ENCODE results near the gene EEF1AKMT3. TPM values are rescaled to one million over a fixed set of nuclear protein-coding genes. Genes with fewer than 3 reads are reported as not detected.

EEF1AKMT3 gene
- total and polyA plus RNA-seq, 2 of the 4 experiments (the other 2 are of a cell fraction) = 3.2 to 8.1 TPM

DNA sequence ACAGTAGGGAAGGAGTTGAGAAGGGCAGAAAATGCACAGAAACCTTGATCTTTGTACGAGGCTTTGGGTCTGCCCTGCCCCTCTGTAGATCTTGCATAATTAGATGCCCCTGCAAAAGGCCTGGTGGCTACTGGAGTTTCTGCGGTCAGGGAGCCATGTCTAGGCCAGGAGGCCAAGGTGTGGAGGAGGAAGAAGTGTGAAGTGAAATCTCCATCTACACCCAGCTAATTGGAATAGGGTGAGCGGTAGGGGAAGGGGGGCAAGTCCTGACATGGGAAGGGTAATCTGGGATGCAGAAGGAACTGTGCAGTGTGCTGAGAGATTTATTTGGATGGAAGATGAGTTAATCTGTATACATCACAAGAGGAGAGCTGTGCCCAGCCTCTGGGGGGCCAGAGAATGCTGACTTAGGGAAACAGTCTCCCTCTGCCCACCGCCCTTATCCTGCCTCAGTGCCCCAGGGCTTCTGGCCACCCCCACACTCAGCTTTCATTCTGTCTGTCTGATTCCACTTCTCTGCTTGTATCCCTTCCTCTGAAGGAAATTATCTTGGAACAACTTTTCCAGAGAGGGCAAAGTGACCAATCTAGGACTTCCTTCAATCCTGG is 10.9 kb upstream of the EEF1AKMT3 start:
- intact Hi-C loops (cut with micrococcal nuclease) (no loop called here), dilution Hi-C loops (cut with HindIII; ENCODE audit: low sequenced_read_pairs, unreplicated experiment) (no loop called here), in situ Hi-C loops (cut with MboI; ENCODE audit: low sequenced_read_pairs) (no loop called here)
- POLR2A ChIA-PET (ENCODE audit: unreplicated experiment) = no interaction called here
- DNase-seq (no peak), ATAC-seq (ENCODE audit: low read depth) (no peak)
- Histone ChIP-seq H2AK5ac (ENCODE audit: low read depth, low read length) (no peak overlapping the region), H2BK5ac (ENCODE audit: low read depth, low read length, poor library complexity, severe bottlenecking) (no peak overlapping the region), H4K5ac (ENCODE audit: low read depth, low read length) (no peak overlapping the region), H2BK120ac (ENCODE audit: low read depth, low read length) (no peak overlapping the region), H3K9ac (ENCODE audit: low read depth, low read length) (no peak overlapping the region), H3K27ac (ENCODE audit: insufficient read depth, low read length) (no peak overlapping the region), H2BK20ac (ENCODE audit: low read depth, low read length) (no peak overlapping the region), H2AK9ac (replicated peaks; ENCODE audit: low read depth, low read length, poor library complexity) (no peak overlapping the region), H4K8ac (ENCODE audit: low read depth in 2 of 2, low read length in 2 of 2) (no peak overlapping the region), H4K20me1 (ENCODE audit: insufficient read depth, low read length) (no peaks in the 10 kb centered on the region; the same call in 1 of the 2 replicates), H4K91ac (ENCODE audit: insufficient read depth, low read depth, low read length) (no peak overlapping the region), H3K18ac (ENCODE audit: low read depth, low read length) (no peak overlapping the region), H3K36me3 (ENCODE audit: control insufficient read depth, insufficient read depth, low read length) (peaks cover 9% of the 10 kb centered on the region), H3K14ac (replicated peaks; ENCODE audit: low read depth, low read length) (no peak overlapping the region), H2BK15ac (ENCODE audit: low read depth, low read length) (no peak overlapping the region), H3K23ac (ENCODE audit: low read depth, low read length) (no peak overlapping the region), H3K4me1 (ENCODE audit: control insufficient read depth, insufficient read depth, low read length) (peaks cover 4% of the 10 kb centered on the region; the same call in 1 of the 2 replicates), H3K9me3 (ENCODE audit: control insufficient read depth, insufficient read depth, low read length) (peaks cover 2% of the 10 kb centered on the region; the same call in 1 of the 2 replicates), H3K4me3 (ENCODE audit: insufficient read depth, low read depth, low read length) (no peak overlapping the region), H3K79me1 (ENCODE audit: low read depth in 1 of 2, low read length in 2 of 2) (no peaks in the 10 kb centered on the region), H3K4me2 (ENCODE audit: low read depth, low read length) (no peak overlapping the region), H2AFZ (replicated peaks; ENCODE audit: low read length, poor library complexity) (no peak overlapping the region), H3K27me3 (ENCODE audit: control insufficient read depth, insufficient read depth, low read length) (peaks cover 36% of the 10 kb centered on the region), H3K56ac (ENCODE audit: extremely low read depth, insufficient read depth, low read length) (no peak overlapping the region), H3K4ac (ENCODE audit: low read depth, low read length) (no peak overlapping the region), H3K9me1 (ENCODE audit: insufficient read depth, low read length) (0 out of 2 replicates have a peak, but pooled peaks cover 3% of the 10 kb centered on the region)
- BruUV-seq (replicated peaks) = no TSS peak
- CTCF ChIA-PET = no interaction called here
- no CpG with 5 or more reads among the region's 4 CpGs for WGBS, 2 experiments (ENCODE audit: extremely low coverage in 2 of 2, insufficient read length in 1 of 2)
- TF ChIP-seq RCOR1 (IDR thresholded peaks at IDR 0.05; ENCODE audit: insufficient replicate concordance, low read length) (no peak), CEBPB (IDR thresholded peaks at IDR 0.05; ENCODE audit: low read depth, low read length) (no peak), SMC3 (IDR thresholded peaks at IDR 0.05; ENCODE audit: low read depth, low read length) (no peak), NFE2L2 (IDR thresholded peaks at IDR 0.05; ENCODE audit: low read depth, low read length) (no peak), MXI1 (IDR thresholded peaks at IDR 0.05; ENCODE audit: borderline replicate concordance, low read depth, low read length) (no peak), CHD1 (IDR thresholded peaks at IDR 0.05; ENCODE audit: low read depth, low read length) (no peak), MAZ (IDR thresholded peaks at IDR 0.05; ENCODE audit: borderline replicate concordance, low read depth, low read length) (no peak), POLR2A (IDR thresholded peaks at IDR 0.05; ENCODE audit: low read depth, low read length) (no peak), RFX5 (IDR thresholded peaks at IDR 0.05; ENCODE audit: low read depth, low read length) (no peak), BHLHE40 (IDR thresholded peaks at IDR 0.05; ENCODE audit: low read depth, low read length) (no peak), RAD21 (IDR thresholded peaks at IDR 0.05; ENCODE audit: low read length) (no peak), MAFK (IDR thresholded peaks at IDR 0.05; ENCODE audit: low read depth, low read length) (no peak; the same call in 1 of the 2 replicates), FOS (IDR thresholded peaks at IDR 0.05; ENCODE audit: low read depth, low read length) (no peak)
- TF ChIP-seq, protein P1, sequence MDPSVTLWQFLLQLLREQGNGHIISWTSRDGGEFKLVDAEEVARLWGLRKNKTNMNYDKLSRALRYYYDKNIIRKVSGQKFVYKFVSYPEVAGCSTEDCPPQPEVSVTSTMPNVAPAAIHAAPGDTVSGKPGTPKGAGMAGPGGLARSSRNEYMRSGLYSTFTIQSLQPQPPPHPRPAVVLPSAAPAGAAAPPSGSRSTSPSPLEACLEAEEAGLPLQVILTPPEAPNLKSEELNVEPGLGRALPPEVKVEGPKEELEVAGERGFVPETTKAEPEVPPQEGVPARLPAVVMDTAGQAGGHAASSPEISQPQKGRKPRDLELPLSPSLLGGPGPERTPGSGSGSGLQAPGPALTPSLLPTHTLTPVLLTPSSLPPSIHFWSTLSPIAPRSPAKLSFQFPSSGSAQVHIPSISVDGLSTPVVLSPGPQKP (IDR thresholded peaks at IDR 0.05; ENCODE audit: borderline replicate concordance, low read depth, low read length) = no peak
- TF ChIP-seq, protein P2, sequence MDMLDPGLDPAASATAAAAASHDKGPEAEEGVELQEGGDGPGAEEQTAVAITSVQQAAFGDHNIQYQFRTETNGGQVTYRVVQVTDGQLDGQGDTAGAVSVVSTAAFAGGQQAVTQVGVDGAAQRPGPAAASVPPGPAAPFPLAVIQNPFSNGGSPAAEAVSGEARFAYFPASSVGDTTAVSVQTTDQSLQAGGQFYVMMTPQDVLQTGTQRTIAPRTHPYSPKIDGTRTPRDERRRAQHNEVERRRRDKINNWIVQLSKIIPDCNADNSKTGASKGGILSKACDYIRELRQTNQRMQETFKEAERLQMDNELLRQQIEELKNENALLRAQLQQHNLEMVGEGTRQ (IDR thresholded peaks at IDR 0.05; ENCODE audit: low read depth, low read length) = no peak
- TF ChIP-seq, protein P3, sequence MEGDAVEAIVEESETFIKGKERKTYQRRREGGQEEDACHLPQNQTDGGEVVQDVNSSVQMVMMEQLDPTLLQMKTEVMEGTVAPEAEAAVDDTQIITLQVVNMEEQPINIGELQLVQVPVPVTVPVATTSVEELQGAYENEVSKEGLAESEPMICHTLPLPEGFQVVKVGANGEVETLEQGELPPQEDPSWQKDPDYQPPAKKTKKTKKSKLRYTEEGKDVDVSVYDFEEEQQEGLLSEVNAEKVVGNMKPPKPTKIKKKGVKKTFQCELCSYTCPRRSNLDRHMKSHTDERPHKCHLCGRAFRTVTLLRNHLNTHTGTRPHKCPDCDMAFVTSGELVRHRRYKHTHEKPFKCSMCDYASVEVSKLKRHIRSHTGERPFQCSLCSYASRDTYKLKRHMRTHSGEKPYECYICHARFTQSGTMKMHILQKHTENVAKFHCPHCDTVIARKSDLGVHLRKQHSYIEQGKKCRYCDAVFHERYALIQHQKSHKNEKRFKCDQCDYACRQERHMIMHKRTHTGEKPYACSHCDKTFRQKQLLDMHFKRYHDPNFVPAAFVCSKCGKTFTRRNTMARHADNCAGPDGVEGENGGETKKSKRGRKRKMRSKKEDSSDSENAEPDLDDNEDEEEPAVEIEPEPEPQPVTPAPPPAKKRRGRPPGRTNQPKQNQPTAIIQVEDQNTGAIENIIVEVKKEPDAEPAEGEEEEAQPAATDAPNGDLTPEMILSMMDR (conservative IDR thresholded peaks at IDR 0.05; ENCODE audit: low read depth, low read length) = no peak
